Omental fat pad (tissue), 4 donors: ENCODE data around the gene FSTL5. TPM values are rescaled to one million over a fixed set of nuclear protein-coding genes. Genes with fewer than 3 reads are reported as not detected.
"Not testable (repeated sequence)": the region's sequence is repeated elsewhere in the genome, so short reads cannot be mapped to it uniquely, and the experiment has no call there.

Experiments used
- ATAC-seq: fragments of 150-250 bp; one replicate; pipeline ENCODE4 v1.9.1; 2016; ENCODE audit warnings: mild to moderate bottlenecking, moderate library complexity; ENCODE audit not compliant: low FRiP score
- DNase-seq: peaks from one replicate; pipeline ENCODE4 v3.0.0-alpha.2; 2019; ENCODE audit warnings: low spot score
- total RNA-seq, 4 donors: library from RNA; depleted of rRNA; stranded (reverse); fragments of >200 nt; gene quantifications; one replicate each; pipeline ENCODE4 v1.1.0, GENCODE V29; 2016
- TF ChIP-seq, protein P1 (sequence below), 3 donors: fragments of 450-650 bp; IDR thresholded peaks; one replicate each; pipeline ENCODE4 v1.5.1; 2016 to 2017; ENCODE audit warnings: antibody characterized with exemption in 3 of 3, mild to moderate bottlenecking in 3 of 3, moderate library complexity in 2 of 3

Gene FSTL5
- total RNA-seq, 4 donors from 2014 or later: not detected

GRCh38 chr4:162131256-162131655 lies 32.5 kb downstream of the FSTL5 start:
- DNase-seq: no peak
- TF ChIP-seq, protein P1, sequence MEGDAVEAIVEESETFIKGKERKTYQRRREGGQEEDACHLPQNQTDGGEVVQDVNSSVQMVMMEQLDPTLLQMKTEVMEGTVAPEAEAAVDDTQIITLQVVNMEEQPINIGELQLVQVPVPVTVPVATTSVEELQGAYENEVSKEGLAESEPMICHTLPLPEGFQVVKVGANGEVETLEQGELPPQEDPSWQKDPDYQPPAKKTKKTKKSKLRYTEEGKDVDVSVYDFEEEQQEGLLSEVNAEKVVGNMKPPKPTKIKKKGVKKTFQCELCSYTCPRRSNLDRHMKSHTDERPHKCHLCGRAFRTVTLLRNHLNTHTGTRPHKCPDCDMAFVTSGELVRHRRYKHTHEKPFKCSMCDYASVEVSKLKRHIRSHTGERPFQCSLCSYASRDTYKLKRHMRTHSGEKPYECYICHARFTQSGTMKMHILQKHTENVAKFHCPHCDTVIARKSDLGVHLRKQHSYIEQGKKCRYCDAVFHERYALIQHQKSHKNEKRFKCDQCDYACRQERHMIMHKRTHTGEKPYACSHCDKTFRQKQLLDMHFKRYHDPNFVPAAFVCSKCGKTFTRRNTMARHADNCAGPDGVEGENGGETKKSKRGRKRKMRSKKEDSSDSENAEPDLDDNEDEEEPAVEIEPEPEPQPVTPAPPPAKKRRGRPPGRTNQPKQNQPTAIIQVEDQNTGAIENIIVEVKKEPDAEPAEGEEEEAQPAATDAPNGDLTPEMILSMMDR (IDR thresholded peaks at IDR 0.05): no peak
- ATAC-seq: no peak

GRCh38 chr4:162126729-162127128 lies 37.1 kb downstream of the FSTL5 start:
- TF ChIP-seq, protein P1 (IDR thresholded peaks at IDR 0.05): no peak
- no peak for DNase-seq
- no peak for ATAC-seq

GRCh38 chr4:162117051-162117450 lies 46.7 kb downstream of the FSTL5 start:
- ATAC-seq: no peak
- TF ChIP-seq, protein P1 (IDR thresholded peaks at IDR 0.05): no peak

DNA sequence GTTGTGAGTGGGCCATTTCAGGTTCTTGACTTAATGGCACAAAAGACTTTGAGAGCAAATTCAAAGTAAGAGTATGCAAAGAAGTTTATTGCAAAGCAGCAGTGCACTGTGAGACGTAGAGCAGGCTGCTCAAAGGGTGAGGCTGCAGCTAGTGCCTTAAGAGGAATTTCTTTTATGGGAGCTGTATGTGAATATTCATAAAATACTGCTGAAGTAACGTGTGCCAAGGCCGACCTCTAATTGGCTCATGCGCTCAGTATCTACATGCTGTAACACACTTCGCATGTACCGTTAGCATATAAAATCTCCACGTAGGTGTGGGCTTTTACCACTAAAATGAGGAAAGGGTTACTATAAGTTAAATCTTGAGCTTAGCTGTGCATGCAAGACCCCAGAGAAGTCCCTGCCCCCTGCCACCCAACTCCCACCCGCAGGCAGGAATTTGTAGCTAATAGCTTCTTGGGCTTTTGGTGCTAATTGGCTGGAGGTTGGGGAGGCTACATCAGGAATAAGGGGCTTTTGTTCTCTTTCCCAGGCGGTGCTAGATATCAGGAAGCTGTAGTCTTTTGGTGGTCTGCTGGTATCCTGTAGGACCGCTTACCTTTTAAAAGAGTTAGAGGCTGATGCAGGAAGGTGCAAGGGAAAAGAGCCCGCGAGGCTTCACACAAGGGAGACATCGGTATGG lies 47.6 kb downstream of the FSTL5 start:
- TF ChIP-seq, protein P1 (IDR thresholded peaks at IDR 0.05): no peak
- DNase-seq (no peak), ATAC-seq (no peak)

More at GRCh38 chr4:162117051-162117450, 46.7 kb downstream of the FSTL5 start:
- DNase-seq: no peak

- TF ChIP-seq, protein P1 (IDR thresholded peaks at IDR 0.05): no peak
- no peak for DNase-seq
- no peak for ATAC-seq
Observed at GRCh38 chr4:162115333-162115732, 48.5 kb downstream of the FSTL5 start.

DNA sequence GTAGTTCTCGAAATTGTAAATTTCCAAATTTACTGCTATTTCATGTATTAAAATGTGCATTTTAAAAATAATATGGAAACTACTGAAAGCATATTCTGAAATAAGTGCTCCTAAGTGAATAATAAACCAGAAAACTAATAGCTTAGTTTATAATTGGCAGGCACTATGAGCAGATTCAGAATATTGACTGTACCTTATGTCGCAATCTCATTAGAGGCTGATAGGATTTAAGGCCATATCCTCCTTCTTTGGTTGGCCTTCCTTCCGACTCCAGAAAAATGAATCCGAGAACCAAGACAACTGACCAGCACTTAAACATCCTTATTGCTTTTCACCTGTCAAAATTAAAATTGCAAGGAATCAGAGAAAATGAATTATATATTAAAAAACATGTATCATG lies 52.7 kb downstream of the FSTL5 start:
- no peak for DNase-seq
- no peak for ATAC-seq
- TF ChIP-seq, protein P1 (IDR thresholded peaks at IDR 0.05): no peak

DNA sequence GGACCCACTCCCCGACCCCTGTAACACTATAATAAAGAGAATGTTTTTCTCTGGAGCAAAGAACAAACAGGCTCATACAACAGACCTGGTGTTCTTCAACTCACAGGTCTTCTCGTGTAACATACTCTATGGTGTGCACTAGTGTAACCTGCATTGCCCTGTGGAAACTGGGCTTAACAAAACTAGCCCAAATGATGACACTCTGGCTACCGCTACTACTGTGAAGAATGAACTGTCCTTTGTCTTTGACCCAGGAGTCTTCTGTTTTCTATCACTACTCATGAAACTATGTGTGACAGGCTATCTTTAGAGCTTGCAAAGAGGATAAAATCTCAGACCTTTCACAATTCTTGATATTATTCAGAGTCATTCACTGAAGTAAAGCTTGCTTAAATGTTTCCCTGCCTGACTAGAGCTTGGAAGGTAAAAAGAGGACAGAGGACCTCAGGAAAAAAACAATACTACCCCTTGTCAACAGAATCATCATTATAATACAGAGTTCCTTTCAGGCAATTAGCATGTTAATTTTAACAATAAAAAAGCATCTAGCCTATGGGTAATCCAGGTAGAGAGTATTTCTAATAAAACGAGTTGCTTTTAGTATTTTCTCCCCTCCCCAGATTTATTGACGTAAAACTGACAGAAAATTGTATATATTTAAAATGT lies 59.2 kb downstream of the FSTL5 start:
- DNase-seq (no peak), ATAC-seq (no peak)
- TF ChIP-seq, protein P1 (IDR thresholded peaks at IDR 0.05): no peak

GRCh38 chr4:162103908-162104307 lies 59.9 kb downstream of the FSTL5 start:
- DNase-seq, ATAC-seq: not testable (repeated sequence)
